Peyer's patch (tissue), 4 donors: ENCODE data around the gene SPACDR. TPM values are rescaled to one million over a fixed set of nuclear protein-coding genes. Genes with fewer than 3 reads are reported as not detected.
A peak's percentile ranks its signal among the peaks of the same experiment; 100 is the strongest.

ENCODE experiments used
- DNase-seq, 3 donors: peaks; one replicate each; pipeline ENCODE4 v3.0.0-alpha.2; 2017 to 2019
- H3K27ac ChIP-seq, 4 donors: fragments of 200-600 bp; sonication (generic); one replicate each; pipeline ENCODE4 v1.5.1; 2016 to 2019
- H3K27me3 ChIP-seq, 2 donors: fragments of 200-600 bp; sonication (generic); one replicate each; pipeline ENCODE4 v1.5.1; 2019
- H3K36me3 ChIP-seq, 3 donors: fragments of 200-600 bp; sonication (generic); one replicate each; pipeline ENCODE4 v1.5.1; 2016 to 2019
- H3K4me1 ChIP-seq, 4 donors: fragments of 200-600 bp; sonication (generic); one replicate each; pipeline ENCODE4 v1.5.1; 2016 to 2019
- H3K4me3 ChIP-seq, 4 donors: fragments of 200-600 bp; sonication (generic); 1 replicate in 3 of 4; 2 replicates in 1 of 4; pipeline ENCODE4 v1.5.1; 2016 to 2019; ENCODE audit warnings: mild to moderate bottlenecking in 1 of 4
- H3K9me3 ChIP-seq, 4 donors: fragments of 200-600 bp; sonication (generic); one replicate each; pipeline ENCODE4 v1.5.1; 2016 to 2019; ENCODE audit warnings: mild to moderate bottlenecking in 1 of 4
- POLR2A ChIP-seq, 2 donors: fragments of 450-650 bp; IDR thresholded peaks; one replicate each; pipeline ENCODE4 v1.5.1; 2017; ENCODE audit warnings: antibody characterized with exemption in 2 of 2, mild to moderate bottlenecking in 2 of 2, moderate library complexity in 2 of 2
- total RNA-seq, 4 donors: library from RNA; depleted of rRNA; stranded (reverse); fragments of >200 nt; gene quantifications; one replicate each; pipeline ENCODE4 v1.1.0, GENCODE V29; 2016
- TF ChIP-seq, protein P1 (sequence below), 6 experiments: fragments of 450-650 bp in 4 of 6; fragments of 200-600 bp in 2 of 6; sonication (generic) in 1 of 6; IDR thresholded peaks; one replicate each; pipeline ENCODE4 v1.5.1; 2017 to 2019; ENCODE audit warnings: antibody characterized with exemption in 6 of 6, mild to moderate bottlenecking in 3 of 6, moderate library complexity in 1 of 6

SPACDR gene
- total RNA-seq, 4 donors from 2014 or later: not detected

DNA sequence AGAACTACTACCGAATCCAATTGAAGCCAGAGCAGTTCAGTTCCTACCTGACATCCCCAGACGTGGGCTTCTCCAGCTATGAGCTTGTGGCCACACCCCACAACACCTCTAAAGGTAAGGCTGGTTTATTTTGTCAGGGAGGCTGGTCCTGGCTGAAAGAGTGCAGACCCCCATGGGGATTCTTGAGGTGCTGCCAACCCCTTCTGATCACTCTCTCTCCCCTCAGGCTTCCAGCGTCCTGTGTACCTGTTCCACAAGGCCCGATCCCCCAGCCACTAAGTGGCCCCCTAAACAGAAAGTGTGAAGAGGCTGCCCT, 30.8 kb downstream of the SPACDR start:
- Histone ChIP-seq H3K27me3 (no peaks in the 10 kb centered on the region), H3K4me3 (no peak overlapping the region), H3K27ac (no peak overlapping the region)

DNA sequence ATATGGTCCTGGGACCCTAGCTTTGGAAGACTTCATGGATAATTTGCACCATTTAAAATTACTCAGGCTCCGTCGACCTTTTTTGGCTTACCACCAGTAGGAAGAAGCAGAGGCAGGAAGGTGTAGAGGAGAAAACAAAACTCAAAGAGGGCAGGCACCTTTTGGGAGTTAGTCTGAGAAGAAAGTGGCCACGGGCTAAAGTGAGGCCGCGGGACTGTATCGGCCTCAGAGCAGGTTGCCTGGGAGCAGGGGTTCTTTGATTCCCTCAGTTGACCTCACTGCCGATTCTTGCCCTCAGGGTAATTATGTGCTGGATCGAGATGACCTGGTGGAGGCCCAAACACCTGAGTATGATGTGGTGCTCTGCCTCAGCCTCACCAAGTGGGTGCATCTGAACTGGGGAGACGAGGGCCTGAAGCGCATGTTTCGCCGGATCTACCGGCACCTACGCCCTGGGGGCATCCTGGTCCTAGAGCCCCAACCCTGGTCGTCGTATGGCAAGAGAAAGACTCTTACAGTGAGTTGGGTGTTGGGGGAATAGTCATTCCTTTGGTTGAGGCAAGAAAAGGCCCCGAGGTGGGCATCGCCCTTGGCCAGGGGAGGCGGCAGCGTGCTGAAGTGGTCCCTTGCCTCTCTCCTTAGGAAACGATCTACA, 31.3 kb downstream of the SPACDR start:
- peak in 1 of 3 donors; percentile 40 for DNase-seq
- no peak for TF ChIP-seq POLR2A (IDR thresholded peaks at IDR 0.05)
- TF ChIP-seq, protein P1, sequence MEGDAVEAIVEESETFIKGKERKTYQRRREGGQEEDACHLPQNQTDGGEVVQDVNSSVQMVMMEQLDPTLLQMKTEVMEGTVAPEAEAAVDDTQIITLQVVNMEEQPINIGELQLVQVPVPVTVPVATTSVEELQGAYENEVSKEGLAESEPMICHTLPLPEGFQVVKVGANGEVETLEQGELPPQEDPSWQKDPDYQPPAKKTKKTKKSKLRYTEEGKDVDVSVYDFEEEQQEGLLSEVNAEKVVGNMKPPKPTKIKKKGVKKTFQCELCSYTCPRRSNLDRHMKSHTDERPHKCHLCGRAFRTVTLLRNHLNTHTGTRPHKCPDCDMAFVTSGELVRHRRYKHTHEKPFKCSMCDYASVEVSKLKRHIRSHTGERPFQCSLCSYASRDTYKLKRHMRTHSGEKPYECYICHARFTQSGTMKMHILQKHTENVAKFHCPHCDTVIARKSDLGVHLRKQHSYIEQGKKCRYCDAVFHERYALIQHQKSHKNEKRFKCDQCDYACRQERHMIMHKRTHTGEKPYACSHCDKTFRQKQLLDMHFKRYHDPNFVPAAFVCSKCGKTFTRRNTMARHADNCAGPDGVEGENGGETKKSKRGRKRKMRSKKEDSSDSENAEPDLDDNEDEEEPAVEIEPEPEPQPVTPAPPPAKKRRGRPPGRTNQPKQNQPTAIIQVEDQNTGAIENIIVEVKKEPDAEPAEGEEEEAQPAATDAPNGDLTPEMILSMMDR (IDR thresholded peaks at IDR 0.05): no peak
- peaks cover 0 to 25% (median 0%) of the 10 kb centered on the region in 3 donors for H3K36me3 ChIP-seq
- H3K9me3 ChIP-seq: no peaks in the 10 kb centered on the region
- peaks cover 0 to 43% (median 10%) of the 10 kb centered on the region in 4 donors for H3K4me1 ChIP-seq
- H3K4me3 ChIP-seq: no peak overlapping the region
- no peak overlapping the region for H3K27ac ChIP-seq
- H3K27me3 ChIP-seq: no peaks in the 10 kb centered on the region

More for the DNA sequence above, 30.8 kb downstream of the SPACDR start:
- H3K9me3 ChIP-seq: no peaks in the 10 kb centered on the region
- peak in 1 of 3 donors; percentile 44 for DNase-seq
- TF ChIP-seq, protein P1 (IDR thresholded peaks at IDR 0.05): no peak
- TF ChIP-seq POLR2A (IDR thresholded peaks at IDR 0.05): no peak
- H3K36me3 ChIP-seq: peaks cover 0 to 25% (median 0%) of the 10 kb centered on the region in 3 donors
- H3K4me1 ChIP-seq: peaks cover 0 to 40% (median 10%) of the 10 kb centered on the region in 4 donors

DNA sequence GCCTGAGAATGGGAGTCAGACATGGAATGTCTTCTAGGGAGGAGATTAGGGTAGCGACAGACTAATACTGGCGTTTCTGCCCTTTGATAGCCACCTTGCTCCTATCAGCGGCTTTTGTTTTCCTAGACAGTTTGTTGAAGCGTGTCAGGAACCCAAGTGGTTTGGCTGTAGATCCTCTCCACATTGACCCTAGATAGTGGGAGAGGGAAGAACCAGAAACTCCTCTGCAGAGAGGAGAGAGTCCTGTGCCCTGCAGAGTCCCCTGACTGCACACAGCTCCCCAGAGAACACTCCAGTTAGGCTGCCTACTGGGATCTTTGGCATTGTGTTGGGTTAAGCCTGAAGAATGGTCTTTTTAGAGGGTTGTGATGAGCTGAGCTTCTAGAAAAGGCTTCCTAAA, 32.0 kb downstream of the SPACDR start:
- no peak overlapping the region for H3K4me3 ChIP-seq
- peaks cover 0 to 44% (median 10%) of the 10 kb centered on the region in 4 donors for H3K4me1 ChIP-seq
- H3K36me3 ChIP-seq: peaks cover 0 to 25% (median 0%) of the 10 kb centered on the region in 3 donors
- H3K27me3 ChIP-seq: no peaks in the 10 kb centered on the region
- TF ChIP-seq, protein P1 (IDR thresholded peaks at IDR 0.05): no peak
- no peak for TF ChIP-seq POLR2A (IDR thresholded peaks at IDR 0.05)
- H3K9me3 ChIP-seq: no peaks in the 10 kb centered on the region
- peak in 1 of 3 donors; percentile 35 for DNase-seq
- no peak overlapping the region for H3K27ac ChIP-seq

DNA sequence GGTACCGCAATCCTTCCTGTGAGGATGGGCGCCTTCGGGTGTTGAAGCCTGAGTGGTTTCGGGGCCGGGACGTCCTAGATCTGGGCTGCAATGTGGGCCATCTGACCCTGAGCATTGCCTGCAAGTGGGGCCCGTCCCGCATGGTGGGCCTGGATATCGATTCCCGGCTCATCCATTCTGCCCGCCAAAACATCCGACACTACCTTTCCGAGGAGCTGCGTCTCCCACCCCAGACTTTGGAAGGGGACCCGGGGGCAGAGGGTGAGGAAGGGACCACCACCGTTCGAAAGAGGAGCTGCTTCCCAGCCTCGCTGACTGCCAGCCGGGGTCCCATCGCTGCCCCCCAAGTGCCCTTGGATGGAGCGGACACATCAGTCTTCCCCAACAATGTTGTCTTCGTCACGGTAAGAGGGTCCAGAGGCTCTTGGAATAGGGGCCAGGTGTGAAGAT, 32.7 kb downstream of the SPACDR start:
- DNase-seq: peak in 1 of 3 donors; percentile 51

DNA sequence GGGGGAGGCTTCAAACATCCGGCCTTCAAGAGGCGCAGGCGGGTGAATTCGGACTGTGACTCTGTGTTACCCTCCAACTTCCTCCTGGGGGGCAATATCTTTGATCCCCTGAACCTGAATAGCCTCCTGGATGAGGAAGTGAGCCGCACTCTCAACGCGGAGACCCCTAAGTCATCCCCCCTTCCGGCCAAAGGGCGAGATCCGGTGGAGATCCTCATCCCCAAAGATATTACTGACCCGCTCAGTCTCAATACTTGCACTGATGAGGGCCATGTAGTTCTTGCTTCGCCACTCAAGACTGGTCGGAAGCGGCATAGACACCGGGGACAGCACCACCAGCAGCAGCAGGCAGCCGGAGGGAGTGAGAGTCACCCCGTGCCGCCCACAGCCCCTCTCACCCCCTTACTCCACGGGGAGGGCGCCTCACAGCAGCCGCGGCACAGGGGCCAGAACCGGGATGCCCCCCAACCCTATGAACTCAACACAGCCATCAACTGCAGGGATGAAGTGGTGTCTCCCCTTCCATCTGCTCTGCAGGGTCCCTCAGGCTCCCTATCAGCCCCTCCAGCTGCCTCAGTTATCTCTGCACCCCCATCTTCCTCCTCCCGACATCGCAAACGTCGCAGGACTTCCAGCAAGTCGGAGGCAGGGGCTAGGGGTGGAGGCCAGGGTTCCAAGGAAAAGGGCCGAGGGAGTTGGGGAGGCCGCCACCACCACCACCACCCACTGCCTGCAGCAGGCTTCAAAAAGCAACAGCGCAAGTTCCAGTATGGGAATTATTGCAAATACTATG, 33.4 kb downstream of the SPACDR start:
- DNase-seq: peak in 1 of 3 donors; percentile 71
- TF ChIP-seq, protein P1 (IDR thresholded peaks at IDR 0.05): no peak
- no peak for TF ChIP-seq POLR2A (IDR thresholded peaks at IDR 0.05)
- Histone ChIP-seq H3K9me3 (no peaks in the 10 kb centered on the region), H3K36me3 (peaks cover 0 to 25% (median 0%) of the 10 kb centered on the region in 3 donors), H3K4me1 (peaks cover 0 to 44% (median 10%) of the 10 kb centered on the region in 4 donors), H3K4me3 (peak overlapping the region; percentile 59 to 91 (median 76)), H3K27me3 (no peaks in the 10 kb centered on the region), H3K27ac (peak overlapping the region; percentile 96 to 100 (median 100))

More for the DNA sequence above, 32.7 kb downstream of the SPACDR start:
- H3K4me3 ChIP-seq: peak overlapping the region in 2 of 4 donors; percentile 68 to 91
- TF ChIP-seq POLR2A (IDR thresholded peaks at IDR 0.05): no peak
- TF ChIP-seq, protein P1 (IDR thresholded peaks at IDR 0.05): no peak
- peaks cover 0 to 44% (median 10%) of the 10 kb centered on the region in 4 donors for H3K4me1 ChIP-seq
- no peaks in the 10 kb centered on the region for H3K9me3 ChIP-seq
- H3K27ac ChIP-seq: peak overlapping the region in 3 of 4 donors; percentile 96 to 100 (median 99)
- no peaks in the 10 kb centered on the region for H3K27me3 ChIP-seq
- peaks cover 0 to 25% (median 0%) of the 10 kb centered on the region in 3 donors for H3K36me3 ChIP-seq
